ENCODE results near the gene TMEM198. TPM values are rescaled to one million over a fixed set of nuclear protein-coding genes. Genes with fewer than 3 reads are reported as not detected.

The TMEM198 gene
- total and polyA plus RNA-seq, 9 of the 15 experiments (the other 6 are each of a cell fraction or from before 2014, with no cell fraction given): 0.03 to 3.8 (median 1.0) TPM

DNA sequence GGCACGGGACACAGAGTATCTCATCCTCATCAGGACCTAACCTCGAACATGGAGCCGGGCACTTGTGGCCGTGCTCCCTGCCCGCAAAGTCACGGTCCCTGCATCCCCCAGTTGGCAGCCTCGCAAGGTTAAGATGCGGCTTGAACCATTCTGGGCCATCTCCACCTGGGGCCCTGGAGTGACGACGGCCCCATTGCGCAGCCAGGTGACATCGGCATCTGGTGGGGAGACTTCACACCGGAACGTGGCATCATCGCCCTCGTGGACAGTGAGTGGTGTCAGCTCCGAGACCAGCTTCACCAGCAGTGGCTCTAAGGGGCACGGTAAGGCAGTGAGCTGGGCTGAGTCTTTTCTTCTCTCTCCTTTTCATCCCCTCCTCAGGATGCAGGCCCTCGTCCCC is 12.6 kb downstream of the TMEM198 start:
- FAIRE-seq: no peak
- no peak overlapping the region for H3K9ac ChIP-seq (ENCODE audit: insufficient read depth in 1 of 2, low read depth in 2 of 2, low read length in 2 of 2)
- no peak overlapping the region for H2AFZ ChIP-seq (ENCODE audit: low read depth, low read length)
- peaks cover 2 to 54% of the 10 kb centered on the region in 2 experiments; a peak in 3 of 5 replicates for H3K4me1 ChIP-seq (replicated peaks in 1 of 2; ENCODE audit: control insufficient read depth in 2 of 2, insufficient read depth in 2 of 2, low read length in 2 of 2)
- ATAC-seq: no peak
- H3K9me3 ChIP-seq (replicated peaks; ENCODE audit: control insufficient read depth, insufficient read depth, low read depth, low read length): no peaks in the 10 kb centered on the region
- BruUV-seq (replicated peaks): no TSS peak
- CTCF ChIA-PET (ENCODE audit: low intra/inter-chr PET ratio): no interaction called here
- in situ Hi-C loops (cut with MboI) (no loop called here), intact Hi-C loops (cut with micrococcal nuclease) (no loop called here)
- H3K9me1 ChIP-seq (ENCODE audit: control insufficient read depth, insufficient read depth, low read length): no peaks in the 10 kb centered on the region
- H3K36me3 ChIP-seq (ENCODE audit: control insufficient read depth, insufficient read depth, low read length): no peaks in the 10 kb centered on the region
- H3K79me2 ChIP-seq (ENCODE audit: control insufficient read depth, insufficient read depth, low read length): no peaks in the 10 kb centered on the region
- no peak overlapping the region for H3K4me3 ChIP-seq
- no peak overlapping the region for H3K27ac ChIP-seq (ENCODE audit: extremely low read depth, low read depth, low read length)
- no peak overlapping the region for H3K4me2 ChIP-seq (ENCODE audit: insufficient read depth, low read length)
- POLR2A ChIA-PET: no interaction called here
- peaks cover 0 to 8% of the 10 kb centered on the region in 2 experiments; a peak in 3 of 5 replicates for H3K27me3 ChIP-seq (ENCODE audit: control insufficient read depth in 2 of 2, insufficient read depth in 2 of 2, low read length in 2 of 2)
- 43% methylated on average over 14 of the region's 19 CpGs for WGBS (ENCODE audit: insufficient coverage, low coverage, missing lambda C conversion rate)
- DNase-seq (ENCODE audit: extremely low read depth in 1 of 4, low spot score in 3 of 4): no peak
- no peaks in the 10 kb centered on the region for H4K20me1 ChIP-seq (replicated peaks; ENCODE audit: control insufficient read depth, insufficient read depth, low read length)
- no peak for TF ChIP-seq HNRNPH1 (optimal IDR thresholded peaks at IDR 0.05; ENCODE audit: low read depth, low read length)
- TF ChIP-seq, protein P1, sequence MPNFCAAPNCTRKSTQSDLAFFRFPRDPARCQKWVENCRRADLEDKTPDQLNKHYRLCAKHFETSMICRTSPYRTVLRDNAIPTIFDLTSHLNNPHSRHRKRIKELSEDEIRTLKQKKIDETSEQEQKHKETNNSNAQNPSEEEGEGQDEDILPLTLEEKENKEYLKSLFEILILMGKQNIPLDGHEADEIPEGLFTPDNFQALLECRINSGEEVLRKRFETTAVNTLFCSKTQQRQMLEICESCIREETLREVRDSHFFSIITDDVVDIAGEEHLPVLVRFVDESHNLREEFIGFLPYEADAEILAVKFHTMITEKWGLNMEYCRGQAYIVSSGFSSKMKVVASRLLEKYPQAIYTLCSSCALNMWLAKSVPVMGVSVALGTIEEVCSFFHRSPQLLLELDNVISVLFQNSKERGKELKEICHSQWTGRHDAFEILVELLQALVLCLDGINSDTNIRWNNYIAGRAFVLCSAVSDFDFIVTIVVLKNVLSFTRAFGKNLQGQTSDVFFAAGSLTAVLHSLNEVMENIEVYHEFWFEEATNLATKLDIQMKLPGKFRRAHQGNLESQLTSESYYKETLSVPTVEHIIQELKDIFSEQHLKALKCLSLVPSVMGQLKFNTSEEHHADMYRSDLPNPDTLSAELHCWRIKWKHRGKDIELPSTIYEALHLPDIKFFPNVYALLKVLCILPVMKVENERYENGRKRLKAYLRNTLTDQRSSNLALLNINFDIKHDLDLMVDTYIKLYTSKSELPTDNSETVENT (CRISPR knock-in tag; IDR thresholded peaks at IDR 0.05): no peak
- TF ChIP-seq, protein P2, sequence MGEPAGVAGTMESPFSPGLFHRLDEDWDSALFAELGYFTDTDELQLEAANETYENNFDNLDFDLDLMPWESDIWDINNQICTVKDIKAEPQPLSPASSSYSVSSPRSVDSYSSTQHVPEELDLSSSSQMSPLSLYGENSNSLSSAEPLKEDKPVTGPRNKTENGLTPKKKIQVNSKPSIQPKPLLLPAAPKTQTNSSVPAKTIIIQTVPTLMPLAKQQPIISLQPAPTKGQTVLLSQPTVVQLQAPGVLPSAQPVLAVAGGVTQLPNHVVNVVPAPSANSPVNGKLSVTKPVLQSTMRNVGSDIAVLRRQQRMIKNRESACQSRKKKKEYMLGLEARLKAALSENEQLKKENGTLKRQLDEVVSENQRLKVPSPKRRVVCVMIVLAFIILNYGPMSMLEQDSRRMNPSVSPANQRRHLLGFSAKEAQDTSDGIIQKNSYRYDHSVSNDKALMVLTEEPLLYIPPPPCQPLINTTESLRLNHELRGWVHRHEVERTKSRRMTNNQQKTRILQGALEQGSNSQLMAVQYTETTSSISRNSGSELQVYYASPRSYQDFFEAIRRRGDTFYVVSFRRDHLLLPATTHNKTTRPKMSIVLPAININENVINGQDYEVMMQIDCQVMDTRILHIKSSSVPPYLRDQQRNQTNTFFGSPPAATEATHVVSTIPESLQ (CRISPR knock-in tag; IDR thresholded peaks at IDR 0.05): no peak
- TF ChIP-seq, protein P3, sequence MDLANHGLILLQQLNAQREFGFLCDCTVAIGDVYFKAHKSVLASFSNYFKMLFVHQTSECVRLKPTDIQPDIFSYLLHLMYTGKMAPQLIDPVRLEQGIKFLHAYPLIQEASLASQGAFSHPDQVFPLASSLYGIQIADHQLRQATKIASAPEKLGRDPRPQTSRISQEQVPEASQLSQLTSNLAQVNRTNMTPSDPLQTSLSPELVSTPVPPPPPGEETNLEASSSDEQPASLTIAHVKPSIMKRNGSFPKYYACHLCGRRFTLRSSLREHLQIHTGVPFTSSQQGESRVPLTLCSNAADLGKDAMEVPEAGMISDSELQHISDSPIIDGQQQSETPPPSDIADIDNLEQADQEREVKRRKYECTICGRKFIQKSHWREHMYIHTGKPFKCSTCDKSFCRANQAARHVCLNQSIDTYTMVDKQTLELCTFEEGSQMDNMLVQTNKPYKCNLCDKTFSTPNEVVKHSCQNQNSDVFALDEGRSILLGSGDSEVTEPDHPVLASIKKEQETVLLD (IDR thresholded peaks at IDR 0.05): no peak
- TF ChIP-seq, protein P4, sequence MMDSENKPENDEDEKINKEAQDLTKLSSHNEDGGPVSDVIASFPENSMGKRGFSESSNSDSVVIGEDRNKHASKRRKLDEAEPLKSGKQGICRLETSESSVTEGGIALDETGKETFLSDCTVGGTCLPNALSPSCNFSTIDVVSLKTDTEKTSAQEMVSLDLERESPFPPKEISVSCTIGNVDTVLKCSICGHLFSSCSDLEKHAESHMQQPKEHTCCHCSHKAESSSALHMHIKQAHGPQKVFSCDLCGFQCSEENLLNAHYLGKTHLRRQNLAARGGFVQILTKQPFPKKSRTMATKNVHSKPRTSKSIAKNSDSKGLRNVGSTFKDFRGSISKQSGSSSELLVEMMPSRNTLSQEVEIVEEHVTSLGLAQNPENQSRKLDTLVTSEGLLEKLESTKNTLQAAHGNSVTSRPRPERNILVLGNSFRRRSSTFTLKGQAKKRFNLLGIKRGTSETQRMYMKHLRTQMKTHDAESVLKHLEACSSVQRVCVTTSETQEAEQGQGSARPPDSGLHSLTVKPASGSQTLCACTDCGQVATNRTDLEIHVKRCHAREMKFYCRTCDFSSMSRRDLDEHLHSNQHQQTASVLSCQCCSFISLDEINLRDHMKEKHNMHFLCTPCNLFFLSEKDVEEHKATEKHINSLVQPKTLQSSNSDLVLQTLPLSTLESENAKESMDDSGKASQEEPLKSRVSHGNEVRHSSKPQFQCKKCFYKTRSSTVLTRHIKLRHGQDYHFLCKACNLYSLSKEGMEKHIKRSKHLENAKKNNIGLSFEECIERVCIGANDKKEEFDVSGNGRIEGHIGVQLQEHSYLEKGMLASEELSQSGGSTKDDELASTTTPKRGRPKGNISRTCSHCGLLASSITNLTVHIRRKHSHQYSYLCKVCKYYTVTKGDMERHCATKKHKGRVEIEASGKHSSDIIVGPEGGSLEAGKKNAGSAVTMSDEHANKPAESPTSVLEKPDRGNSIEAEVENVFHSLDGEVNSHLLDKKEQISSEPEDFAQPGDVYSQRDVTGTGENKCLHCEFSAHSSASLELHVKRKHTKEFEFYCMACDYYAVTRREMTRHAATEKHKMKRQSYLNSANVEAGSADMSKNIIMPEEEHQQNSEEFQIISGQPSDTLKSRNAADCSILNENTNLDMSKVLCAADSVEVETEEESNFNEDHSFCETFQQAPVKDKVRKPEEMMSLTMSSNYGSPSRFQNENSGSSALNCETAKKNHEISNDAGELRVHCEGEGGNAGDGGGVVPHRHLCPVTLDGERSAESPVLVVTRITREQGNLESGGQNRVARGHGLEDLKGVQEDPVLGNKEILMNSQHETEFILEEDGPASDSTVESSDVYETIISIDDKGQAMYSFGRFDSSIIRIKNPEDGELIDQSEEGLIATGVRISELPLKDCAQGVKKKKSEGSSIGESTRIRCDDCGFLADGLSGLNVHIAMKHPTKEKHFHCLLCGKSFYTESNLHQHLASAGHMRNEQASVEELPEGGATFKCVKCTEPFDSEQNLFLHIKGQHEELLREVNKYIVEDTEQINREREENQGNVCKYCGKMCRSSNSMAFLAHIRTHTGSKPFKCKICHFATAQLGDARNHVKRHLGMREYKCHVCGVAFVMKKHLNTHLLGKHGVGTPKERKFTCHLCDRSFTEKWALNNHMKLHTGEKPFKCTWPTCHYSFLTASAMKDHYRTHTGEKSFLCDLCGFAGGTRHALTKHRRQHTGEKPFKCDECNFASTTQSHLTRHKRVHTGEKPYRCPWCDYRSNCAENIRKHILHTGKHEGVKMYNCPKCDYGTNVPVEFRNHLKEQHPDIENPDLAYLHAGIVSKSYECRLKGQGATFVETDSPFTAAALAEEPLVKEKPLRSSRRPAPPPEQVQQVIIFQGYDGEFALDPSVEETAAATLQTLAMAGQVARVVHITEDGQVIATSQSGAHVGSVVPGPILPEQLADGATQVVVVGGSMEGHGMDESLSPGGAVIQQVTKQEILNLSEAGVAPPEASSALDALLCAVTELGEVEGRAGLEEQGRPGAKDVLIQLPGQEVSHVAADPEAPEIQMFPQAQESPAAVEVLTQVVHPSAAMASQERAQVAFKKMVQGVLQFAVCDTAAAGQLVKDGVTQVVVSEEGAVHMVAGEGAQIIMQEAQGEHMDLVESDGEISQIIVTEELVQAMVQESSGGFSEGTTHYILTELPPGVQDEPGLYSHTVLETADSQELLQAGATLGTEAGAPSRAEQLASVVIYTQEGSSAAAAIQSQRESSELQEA (IDR thresholded peaks at IDR 0.05; ENCODE audit: low read depth): no peak

Data from K562 (cell line).